Brain microvascular endothelial cell (primary cell): ENCODE results near the gene CFAP69.
"Not testable (repeated sequence)": the region's sequence is repeated elsewhere in the genome, so short reads cannot be mapped to it uniquely, and the experiment has no call there.

ENCODE experiments used
- DNase-seq: peaks from one replicate; pipeline ENCODE4 v3.0.0-alpha.2; 2020
- H3K27ac ChIP-seq: fragments of 250-450 bp; sonication (Bioruptor Pico); 2 replicates; pipeline ENCODE4 v1.5.1; 2020; ENCODE audit warnings: mild to moderate bottlenecking, moderate library complexity
- H3K27me3 ChIP-seq: fragments of 250-450 bp; sonication (Bioruptor Pico); replicated peaks from 2 replicates; pipeline ENCODE4 v1.5.1; 2020; ENCODE audit warnings: mild to moderate bottlenecking
- H3K36me3 ChIP-seq: fragments of 250-450 bp; sonication (Bioruptor Pico); replicated peaks from 2 replicates; pipeline ENCODE4 v1.5.1; 2020; ENCODE audit warnings: mild to moderate bottlenecking
- H3K4me3 ChIP-seq: 2 replicates; pipeline ENCODE4 v1.5.1; 2011; ENCODE audit warnings: low read depth, mild to moderate bottlenecking, control low read depth, low read length, moderate library complexity
- CTCF ChIP-seq: IDR thresholded peaks from 2 replicates; pipeline ENCODE4 v1.5.1; 2011; ENCODE audit warnings: low read depth, mild to moderate bottlenecking, moderate library complexity, low read length, control low read depth, inconsistent platforms; ENCODE audit errors: missing control alignments
- in situ Hi-C: cut with HindIII; loops from 2 replicates; pipeline ENCODE4 v1.10.0; 2017; ENCODE audit warnings: low sequenced_read_pairs, low pct_ligation_motif_present

Gene CFAP69

GRCh38 chr7:90322837-90323236, 77.9 kb downstream of the CFAP69 start:
- no peak for TF ChIP-seq CTCF
- peaks cover 19% of the 10 kb centered on the region for H3K27me3 ChIP-seq
- no peak overlapping the region for H3K4me3 ChIP-seq
- H3K36me3 ChIP-seq: no peaks in the 10 kb centered on the region
- in situ Hi-C loops: no loop called here
- no peak for DNase-seq
- H3K27ac ChIP-seq: no peak overlapping the region

GRCh38 chr7:90326500-90326899, 81.5 kb downstream of the CFAP69 start:
- DNase-seq: no peak
- in situ Hi-C loops: no loop called here
- no peaks in the 10 kb centered on the region for H3K36me3 ChIP-seq

GRCh38 chr7:90334193-90334843, 89.3 kb downstream of the CFAP69 start:
- Histone ChIP-seq H3K4me3 (no peak overlapping the region), H3K27ac (no peak overlapping the region), H3K36me3 (no peaks in the 10 kb centered on the region), H3K27me3 (no peaks in the 10 kb centered on the region)
- no peak for TF ChIP-seq CTCF
- no peak for DNase-seq
- in situ Hi-C loops: no loop called here

More at GRCh38 chr7:90326500-90326899, 81.5 kb downstream of the CFAP69 start:
- Histone ChIP-seq H3K27ac (no peak overlapping the region), H3K4me3 (no peak overlapping the region), H3K27me3 (peaks cover 7% of the 10 kb centered on the region)
- no peak for TF ChIP-seq CTCF

GRCh38 chr7:90334926-90335325, 90.0 kb downstream of the CFAP69 start:
- H3K4me3 ChIP-seq, in situ Hi-C loops, H3K27me3 ChIP-seq, H3K36me3 ChIP-seq, H3K27ac ChIP-seq, DNase-seq: not testable (repeated sequence)

- Histone ChIP-seq H3K27ac (no peak overlapping the region), H3K4me3 (no peak overlapping the region), H3K27me3 (no peaks in the 10 kb centered on the region), H3K36me3 (no peaks in the 10 kb centered on the region)
- peak; percentile 28 for DNase-seq
- TF ChIP-seq CTCF: no peak
- in situ Hi-C loops: no loop called here
These were observed 92.1 kb downstream of the CFAP69 start for GRCh38 chr7:90337106-90337505.

- DNase-seq: no peak
- TF ChIP-seq CTCF: no peak
- no peaks in the 10 kb centered on the region for H3K27me3 ChIP-seq
- no peak overlapping the region for H3K27ac ChIP-seq
- in situ Hi-C loops: no loop called here
- no peak overlapping the region for H3K4me3 ChIP-seq
- H3K36me3 ChIP-seq: no peaks in the 10 kb centered on the region
These were observed 100.0 kb downstream of the CFAP69 start for GRCh38 chr7:90345016-90345415.
